Uterus (tissue), 4 donors: ENCODE measurements around the gene COX10. TPM values are rescaled to one million over a fixed set of nuclear protein-coding genes. Genes with fewer than 3 reads are reported as not detected.

Experiments
- DNase-seq, 2 donors: peaks; one replicate each; pipeline ENCODE4 v3.0.0-alpha.2; 2019 to 2020
- H3K27ac ChIP-seq, 2 donors: fragments of 200-600 bp; sonication (generic); 1 replicate in 1 of 2; 2 replicates in 1 of 2; pipeline ENCODE4 v1.5.1; 2016 to 2018
- H3K27me3 ChIP-seq, 2 donors: fragments of 200-600 bp; sonication (generic); one replicate each; pipeline ENCODE4 v1.5.1; 2018 to 2019; ENCODE audit warnings: control low read depth in 1 of 2
- H3K36me3 ChIP-seq, 2 donors: fragments of 200-600 bp; sonication (generic); one replicate each; pipeline ENCODE4 v1.5.1; 2019; ENCODE audit warnings: control low read depth in 1 of 2
- H3K4me1 ChIP-seq, 2 donors: fragments of 200-600 bp; sonication (generic); one replicate each; pipeline ENCODE4 v1.5.1; 2018 to 2019; ENCODE audit warnings: control low read depth in 1 of 2
- H3K4me3 ChIP-seq, 2 donors: fragments of 200-600 bp; sonication (generic); 1 replicate in 1 of 2; 2 replicates in 1 of 2; pipeline ENCODE4 v1.5.1; 2018 to 2019; ENCODE audit warnings: mild to moderate bottlenecking in 1 of 2
- H3K9me3 ChIP-seq, 2 donors: fragments of 200-600 bp; sonication (generic); one replicate each; pipeline ENCODE4 v1.5.1; 2019; ENCODE audit warnings: control low read depth in 1 of 2
- POLR2A ChIP-seq, 2 donors: fragments of 450-650 bp; IDR thresholded peaks; one replicate each; pipeline ENCODE4 v1.6.1; 2016; ENCODE audit warnings: antibody characterized with exemption in 2 of 2, mild to moderate bottlenecking in 1 of 2, moderate library complexity in 1 of 2
- intact Hi-C: fragments of 100-400 bp; cut with DNase I; formaldehyde crosslinking; loops from one replicate; pipeline ENCODE4 v1.15.1; 2023; ENCODE audit warnings: low total_unique reads
- total RNA-seq, 4 donors: library from RNA; depleted of rRNA in 3 of 4; stranded (reverse); fragments of >200 nt in 3 of 4; gene quantifications; one replicate each; pipeline versions ENCODE4 v1.1.0 to v1.2.4, GENCODE V29; 2014 to 2023
- TF ChIP-seq, protein P1 (sequence below), 4 experiments: fragments of 200-600 bp in 2 of 4; fragments of 450-650 bp in 2 of 4; sonication (generic) in 2 of 4; IDR thresholded peaks; one replicate each; pipeline ENCODE4 v1.5.1; 2016 to 2019; ENCODE audit warnings: antibody characterized with exemption in 4 of 4, mild to moderate bottlenecking in 2 of 4, moderate library complexity in 1 of 4
- donor health status: DM: yes; HTN: yes; CAD: no.

COX10 gene
- total RNA-seq, 4 donors from 2014 or later = 3.2 to 23.4 (median 10.9) TPM

GRCh38 chr17:14082848-14083247 is 13.5 kb downstream of the COX10 start:
- H3K27me3 ChIP-seq = no peaks in the 10 kb centered on the region
- DNase-seq = no peak
- H3K4me1 ChIP-seq = no peaks in the 10 kb centered on the region
- H3K9me3 ChIP-seq = no peaks in the 10 kb centered on the region
- H3K27ac ChIP-seq = no peak overlapping the region
- no peak for TF ChIP-seq POLR2A (IDR thresholded peaks at IDR 0.05)
- TF ChIP-seq, protein P1, sequence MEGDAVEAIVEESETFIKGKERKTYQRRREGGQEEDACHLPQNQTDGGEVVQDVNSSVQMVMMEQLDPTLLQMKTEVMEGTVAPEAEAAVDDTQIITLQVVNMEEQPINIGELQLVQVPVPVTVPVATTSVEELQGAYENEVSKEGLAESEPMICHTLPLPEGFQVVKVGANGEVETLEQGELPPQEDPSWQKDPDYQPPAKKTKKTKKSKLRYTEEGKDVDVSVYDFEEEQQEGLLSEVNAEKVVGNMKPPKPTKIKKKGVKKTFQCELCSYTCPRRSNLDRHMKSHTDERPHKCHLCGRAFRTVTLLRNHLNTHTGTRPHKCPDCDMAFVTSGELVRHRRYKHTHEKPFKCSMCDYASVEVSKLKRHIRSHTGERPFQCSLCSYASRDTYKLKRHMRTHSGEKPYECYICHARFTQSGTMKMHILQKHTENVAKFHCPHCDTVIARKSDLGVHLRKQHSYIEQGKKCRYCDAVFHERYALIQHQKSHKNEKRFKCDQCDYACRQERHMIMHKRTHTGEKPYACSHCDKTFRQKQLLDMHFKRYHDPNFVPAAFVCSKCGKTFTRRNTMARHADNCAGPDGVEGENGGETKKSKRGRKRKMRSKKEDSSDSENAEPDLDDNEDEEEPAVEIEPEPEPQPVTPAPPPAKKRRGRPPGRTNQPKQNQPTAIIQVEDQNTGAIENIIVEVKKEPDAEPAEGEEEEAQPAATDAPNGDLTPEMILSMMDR (IDR thresholded peaks at IDR 0.05) = no peak
- no peaks in the 10 kb centered on the region for H3K36me3 ChIP-seq
- intact Hi-C loops = no loop called here
- H3K4me3 ChIP-seq = no peak overlapping the region

DNA sequence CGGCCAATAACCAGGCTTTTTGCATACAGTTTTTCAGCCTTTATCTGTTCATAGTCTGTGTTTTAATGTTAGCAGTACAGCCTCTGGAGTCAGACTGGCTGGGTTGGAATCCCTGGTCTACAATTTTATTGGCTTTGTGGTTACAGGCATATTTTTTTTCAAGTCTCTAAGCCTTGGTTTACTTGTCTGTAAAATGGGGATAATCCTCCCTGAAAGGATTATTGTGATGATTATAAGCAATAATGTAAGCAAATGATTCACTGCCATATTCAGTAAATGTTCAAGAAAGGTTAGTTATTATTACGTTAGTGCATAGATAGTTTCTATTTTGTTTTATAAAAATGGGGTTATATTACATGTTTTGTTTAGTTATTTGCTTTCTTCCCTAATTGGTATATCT is 15.7 kb downstream of the COX10 start:
- intact Hi-C loops = no loop called here
- no peak for DNase-seq
- TF ChIP-seq POLR2A (IDR thresholded peaks at IDR 0.05) = no peak
- TF ChIP-seq, protein P1 (IDR thresholded peaks at IDR 0.05) = no peak
- H3K36me3 ChIP-seq = no peaks in the 10 kb centered on the region
- H3K27me3 ChIP-seq = no peaks in the 10 kb centered on the region
- no peak overlapping the region for H3K4me3 ChIP-seq
- H3K9me3 ChIP-seq = no peaks in the 10 kb centered on the region
- H3K4me1 ChIP-seq = no peaks in the 10 kb centered on the region
- no peak overlapping the region for H3K27ac ChIP-seq

DNA sequence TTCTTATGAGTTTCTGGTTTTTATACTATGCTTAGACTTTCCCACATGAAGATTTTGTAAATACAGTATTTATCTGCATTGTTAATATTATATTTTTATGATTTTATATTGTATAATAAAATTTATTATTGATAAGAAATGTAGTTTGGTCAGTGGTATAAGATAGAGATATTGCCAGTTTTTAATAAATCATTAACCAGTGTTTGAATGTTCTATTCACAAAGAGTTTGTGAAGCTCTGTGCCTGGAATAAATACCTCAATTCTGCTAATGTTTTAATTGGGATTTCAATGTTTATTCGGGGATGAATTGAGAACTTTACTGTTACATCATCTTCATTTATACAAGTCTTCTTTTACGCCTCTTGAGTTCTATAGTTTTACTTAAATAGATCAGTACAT is 16.9 kb downstream of the COX10 start:
- intact Hi-C loops = no loop called here
- H3K4me1 ChIP-seq = no peaks in the 10 kb centered on the region
- DNase-seq = no peak
- no peak overlapping the region for H3K4me3 ChIP-seq
- no peak for TF ChIP-seq POLR2A (IDR thresholded peaks at IDR 0.05)
- TF ChIP-seq, protein P1 (IDR thresholded peaks at IDR 0.05) = no peak
- H3K27ac ChIP-seq = no peak overlapping the region
- no peaks in the 10 kb centered on the region for H3K27me3 ChIP-seq
- no peaks in the 10 kb centered on the region for H3K9me3 ChIP-seq
- H3K36me3 ChIP-seq = no peaks in the 10 kb centered on the region

DNA sequence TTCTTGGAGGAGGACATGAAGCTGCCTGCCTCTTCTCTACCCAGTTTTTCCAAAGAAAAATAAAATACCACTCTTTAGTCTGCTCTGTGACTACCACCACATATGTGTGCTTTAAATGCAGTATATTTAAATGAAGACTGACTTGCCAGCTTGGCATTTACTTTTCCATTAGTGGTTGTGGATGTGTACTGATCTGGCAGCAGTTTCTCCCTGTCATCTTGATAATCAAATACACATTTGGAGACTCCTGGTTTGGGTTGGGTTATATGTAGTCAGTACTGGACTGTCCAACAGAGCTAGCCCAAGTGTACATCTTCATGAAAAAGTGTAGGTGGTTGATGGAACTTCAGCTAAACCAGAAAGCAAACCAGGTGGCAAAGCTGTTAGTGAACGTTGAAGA is 19.9 kb downstream of the COX10 start:
- Histone ChIP-seq H3K4me3 (no peak overlapping the region), H3K27ac (no peak overlapping the region), H3K4me1 (no peaks in the 10 kb centered on the region), H3K27me3 (no peaks in the 10 kb centered on the region), H3K36me3 (no peaks in the 10 kb centered on the region), H3K9me3 (no peaks in the 10 kb centered on the region)
- TF ChIP-seq POLR2A (IDR thresholded peaks at IDR 0.05) = no peak
- TF ChIP-seq, protein P1 (IDR thresholded peaks at IDR 0.05) = no peak
- DNase-seq = no peak
- intact Hi-C loops = no loop called here

DNA sequence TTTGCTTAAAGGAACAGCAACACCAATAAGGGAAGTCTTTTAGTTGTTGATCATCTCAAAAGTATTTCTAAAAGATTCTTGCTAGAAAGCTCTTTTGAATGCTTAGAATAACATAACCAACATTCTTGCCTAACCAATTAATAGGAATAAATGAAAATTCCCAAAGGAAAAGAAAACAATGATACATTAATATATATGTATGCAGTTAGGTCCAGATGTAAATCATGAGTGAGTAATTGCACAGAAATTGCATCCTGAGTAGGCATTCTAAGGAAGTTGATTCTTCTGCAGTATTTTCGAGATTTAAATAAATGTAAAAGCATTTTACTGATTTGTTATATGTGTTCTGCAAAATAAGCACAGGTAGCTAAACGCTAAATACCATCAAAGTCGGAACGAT is 22.1 kb downstream of the COX10 start:
- Histone ChIP-seq H3K4me3 (no peak overlapping the region), H3K27me3 (no peaks in the 10 kb centered on the region), H3K27ac (no peak overlapping the region), H3K9me3 (no peaks in the 10 kb centered on the region), H3K36me3 (no peaks in the 10 kb centered on the region), H3K4me1 (no peaks in the 10 kb centered on the region)
- DNase-seq = no peak
- TF ChIP-seq POLR2A (IDR thresholded peaks at IDR 0.05) = no peak
- intact Hi-C loops = no loop called here

GRCh38 chr17:14092808-14093207 is 23.5 kb downstream of the COX10 start:
- no peak overlapping the region for H3K27ac ChIP-seq
- no peaks in the 10 kb centered on the region for H3K36me3 ChIP-seq
- H3K27me3 ChIP-seq = no peaks in the 10 kb centered on the region
- no peak overlapping the region for H3K4me3 ChIP-seq
- intact Hi-C loops = no loop called here
- TF ChIP-seq, protein P1 (IDR thresholded peaks at IDR 0.05) = no peak
- no peak for TF ChIP-seq POLR2A (IDR thresholded peaks at IDR 0.05)
- no peaks in the 10 kb centered on the region for H3K4me1 ChIP-seq
- no peak for DNase-seq
- no peaks in the 10 kb centered on the region for H3K9me3 ChIP-seq
